GM19240 (cell line): ENCODE data around the gene C11orf98.
"Not testable (repeated sequence)": the region's sequence is repeated elsewhere in the genome, so short reads cannot be mapped to it uniquely, and the experiment has no call there.

Source experiments
- DNase-seq: peaks from one replicate; pipeline ENCODE4 v3.0.0; 2011; ENCODE audit warnings: low spot score; ENCODE audit not compliant: insufficient read length

The C11orf98 gene

GRCh38 chr11:62665075-62665598 is at the start of gene C11orf98, which contains the start of gene CSKMT:
Gene C11orf98 (minus strand): TSS chr11:62665210. CDS start chr11:62665169, 41 bp downstream.
Gene CSKMT (plus strand): TSS chr11:62665312. CDS start chr11:62665880, 568 bp downstream.
- DNase-seq: peak; percentile 88

- no peak for DNase-seq
Measured at GRCh38 chr11:62713343-62713742, 48.3 kb upstream of the C11orf98 start.

- no peak for DNase-seq
Measured at GRCh38 chr11:62712861-62713260, 47.9 kb upstream of the C11orf98 start.

- DNase-seq: no peak
Measured at GRCh38 chr11:62712276-62712812, 47.3 kb upstream of the C11orf98 start.

DNA sequence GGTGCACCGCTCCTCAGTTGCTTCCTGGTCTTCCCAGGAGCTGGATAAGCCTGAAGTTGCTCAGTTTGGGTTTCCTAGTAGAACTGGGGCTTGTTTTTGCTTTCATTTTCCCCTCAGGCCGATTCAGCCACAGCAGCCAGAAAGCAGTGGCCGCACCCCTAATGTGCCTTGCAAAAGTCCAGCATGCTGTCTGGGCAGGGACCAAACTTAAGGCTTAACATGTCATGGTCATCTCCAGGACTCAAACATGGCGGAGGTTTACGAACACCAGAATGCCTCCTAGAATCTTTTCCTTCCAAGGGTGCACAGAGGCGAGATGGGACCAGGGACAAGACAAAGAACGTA is 45.0 kb upstream of the C11orf98 start:
- DNase-seq: no peak

DNA sequence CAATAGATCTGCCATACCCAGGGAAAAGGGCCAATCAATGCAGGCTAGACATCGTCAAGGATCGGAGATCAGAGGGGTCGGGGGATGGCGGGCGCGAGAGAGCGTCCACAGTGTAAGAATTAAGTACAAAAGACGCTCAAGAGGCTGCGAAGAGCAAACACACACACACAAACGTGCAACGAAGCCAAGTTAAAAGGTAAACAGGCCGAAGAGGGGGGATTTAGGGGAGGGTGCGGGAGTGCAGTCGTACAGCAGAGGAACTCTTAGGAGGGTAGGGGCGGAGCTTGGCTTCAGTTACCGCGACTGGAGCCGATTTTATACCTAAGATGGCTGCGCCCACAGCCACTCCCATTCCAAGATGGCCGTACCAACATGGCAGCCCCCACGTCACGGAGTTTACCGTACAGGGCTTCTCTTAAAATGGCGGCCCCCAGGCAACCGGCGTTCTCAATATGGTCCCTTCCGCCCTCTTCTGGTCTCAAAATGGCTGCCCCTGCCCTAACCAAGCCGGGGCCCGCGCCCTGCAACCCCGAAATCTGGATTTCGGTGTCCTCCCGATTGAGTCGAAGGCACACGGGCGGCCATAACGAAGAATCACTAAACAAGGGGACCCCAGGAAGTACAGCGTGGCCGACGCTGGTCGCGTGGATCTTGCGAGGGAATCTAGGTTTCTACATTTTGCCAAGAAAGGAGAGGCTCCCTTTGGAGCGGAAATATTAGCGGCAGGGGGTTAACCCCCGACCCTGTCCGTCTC is 44.4 kb upstream of the C11orf98 start:
- DNase-seq: peak; percentile 85

DNA sequence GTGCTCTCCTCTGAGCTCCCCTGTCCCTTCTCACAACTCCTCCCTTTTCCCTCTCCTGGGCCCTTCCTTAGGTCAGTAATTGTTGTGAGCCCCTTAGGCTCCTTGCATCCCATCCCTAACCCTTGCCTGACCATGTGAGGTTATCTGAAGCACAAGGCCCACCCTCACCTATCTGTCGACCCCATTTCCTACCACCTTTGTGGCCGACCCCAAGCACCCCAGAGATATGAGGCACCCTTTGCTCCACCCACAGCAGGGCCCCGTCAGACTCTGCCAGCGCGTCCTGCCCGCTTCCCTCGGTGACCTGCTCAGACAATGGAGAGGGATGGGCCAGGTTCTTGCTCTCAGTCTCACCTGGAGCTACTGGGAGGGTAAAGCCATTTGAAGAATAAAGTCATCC is 43.8 kb upstream of the C11orf98 start:
- DNase-seq: no peak

- no peak for DNase-seq
Measured at GRCh38 chr11:62708392-62708791, 43.4 kb upstream of the C11orf98 start.

DNA sequence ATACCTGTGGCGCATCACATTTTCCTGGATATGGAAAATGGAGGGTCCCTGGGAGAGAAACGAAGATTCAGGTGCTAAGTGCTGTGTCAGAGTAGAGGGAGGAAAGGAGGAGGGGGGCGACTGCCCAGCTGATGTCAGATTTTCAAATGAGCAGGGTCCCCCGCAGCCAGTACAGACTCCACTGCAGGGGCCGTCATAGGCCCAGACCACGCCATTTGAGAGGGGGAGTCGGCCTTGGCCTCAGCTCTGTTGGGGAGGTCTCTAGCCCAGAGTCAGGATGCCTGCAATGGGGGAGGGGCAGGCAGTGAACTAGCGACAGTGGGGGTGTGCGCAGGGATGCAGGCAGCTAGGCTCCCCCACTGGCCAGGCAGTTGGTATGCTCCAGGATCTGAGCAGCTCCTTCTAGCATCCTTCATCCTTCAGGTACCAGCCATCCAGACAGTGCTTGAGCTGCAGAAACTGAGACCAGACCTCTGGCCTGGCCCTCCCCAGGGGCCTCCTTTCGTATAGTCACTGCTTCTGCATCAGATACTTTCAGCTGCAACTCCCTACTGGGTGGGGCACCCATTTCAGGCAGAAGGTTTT is 42.4 kb upstream of the C11orf98 start, which contains the start of the genes BSCL2 and GNG3:
TSS of gene BSCL2 (minus strand) at position 148 of the 585 bp plus-strand sequence. CDS start 229 bp downstream, outside the sequence.
TSS of gene GNG3 (plus strand) at position 400 of the 585 bp plus-strand sequence. CDS start 620 bp downstream, outside the sequence.
- DNase-seq: no peak

DNA sequence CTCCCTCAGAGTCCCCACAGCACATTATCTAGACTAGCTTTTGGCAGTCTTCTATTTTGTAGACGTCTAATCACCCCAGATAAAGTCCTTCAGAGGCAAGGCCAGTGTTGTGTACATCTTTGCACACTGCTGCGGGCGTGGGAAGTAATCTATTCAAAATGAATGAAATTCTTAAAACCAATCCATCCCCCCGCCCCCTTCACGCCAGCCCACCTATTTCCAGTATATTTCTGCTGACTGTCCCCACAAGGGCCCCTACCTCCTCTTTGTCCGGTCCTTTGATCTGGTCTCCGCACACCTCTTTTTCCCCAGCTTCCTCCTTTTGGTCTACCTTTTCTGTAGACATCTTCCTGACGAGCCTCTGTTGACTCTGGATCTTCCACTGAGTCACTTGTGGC is 41.8 kb upstream of the C11orf98 start:
- DNase-seq: no peak

- peak; percentile 72 for DNase-seq
Measured at GRCh38 chr11:62705880-62706849, 41.2 kb upstream of the C11orf98 start.

GRCh38 chr11:62705413-62705812 is 40.4 kb upstream of the C11orf98 start:
- DNase-seq: no peak

DNA sequence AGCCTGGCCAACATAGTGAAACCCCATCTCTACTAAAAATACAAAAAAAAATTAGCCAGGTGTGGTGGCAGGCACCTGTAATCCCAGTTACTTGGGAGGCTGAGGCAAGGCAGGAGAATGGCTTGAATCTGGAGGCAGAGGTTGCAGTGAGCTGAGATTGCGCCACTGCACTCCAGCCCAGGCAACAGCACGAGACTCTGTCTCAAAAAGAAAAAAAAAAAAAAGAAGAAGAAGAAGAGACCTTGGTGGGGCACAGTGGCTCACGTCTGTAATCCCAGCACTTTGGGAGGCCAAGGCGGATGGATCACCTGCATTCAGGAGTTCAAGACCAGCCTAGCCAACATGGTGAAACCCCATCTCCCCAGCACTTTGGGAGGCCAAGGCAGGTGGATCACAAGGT is 38.9 kb upstream of the C11orf98 start:
- DNase-seq: not testable (repeated sequence)

- DNase-seq: no peak
Measured at GRCh38 chr11:62702246-62702645, 37.2 kb upstream of the C11orf98 start.

DNA sequence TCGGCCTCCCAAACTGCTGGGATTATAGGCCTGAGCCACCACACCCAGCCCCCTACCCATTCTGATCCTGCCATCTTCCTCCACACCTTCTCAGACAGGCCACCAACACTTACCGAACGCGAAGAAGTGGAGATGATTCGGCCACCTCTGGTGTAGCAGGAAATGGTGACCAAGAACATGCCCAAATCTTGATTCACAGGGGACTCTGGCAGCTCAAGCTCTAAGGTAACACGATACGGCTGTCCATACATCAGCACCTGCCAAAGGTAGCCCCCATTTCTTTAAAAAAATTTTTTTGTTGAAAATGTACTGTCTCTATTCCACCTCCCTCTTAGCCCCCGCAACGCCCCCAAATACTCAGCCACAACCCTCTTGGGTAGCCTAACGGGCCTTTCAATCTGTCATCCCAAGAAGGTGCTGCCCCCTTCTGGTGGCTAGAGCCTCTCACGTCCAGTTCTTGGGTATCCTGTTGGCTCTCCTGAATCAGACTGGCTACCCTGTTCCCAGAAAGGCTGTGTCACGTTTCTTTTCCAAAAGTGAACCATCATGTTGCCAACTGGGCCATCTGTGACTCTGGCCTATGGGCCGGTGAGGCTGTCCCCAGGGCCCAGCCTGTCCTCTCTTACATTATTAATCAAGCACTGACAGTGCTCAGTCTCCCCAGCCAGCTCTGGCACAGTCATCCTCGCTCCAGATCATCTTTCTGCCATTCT is 29.6 kb upstream of the C11orf98 start:
- DNase-seq: peak; percentile 76

DNA sequence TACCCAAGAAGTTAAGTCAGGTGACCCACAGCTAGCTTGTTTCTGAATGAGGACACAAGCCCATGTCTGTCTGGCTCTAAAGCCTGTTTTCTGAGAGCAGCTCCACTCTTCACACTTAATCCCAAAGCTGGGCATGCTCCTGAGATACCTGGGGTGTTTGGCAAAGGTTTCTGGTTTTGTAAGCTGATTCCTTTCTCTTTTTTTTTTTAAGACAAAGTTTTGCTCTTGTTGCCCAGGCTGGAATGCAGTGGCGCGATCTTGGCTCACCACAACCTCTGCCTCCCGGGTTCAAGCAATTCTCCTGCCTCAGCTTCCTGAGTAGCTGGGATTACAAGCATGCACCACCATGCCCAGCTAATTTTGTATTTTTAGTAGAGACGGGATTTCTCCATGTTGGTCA is 28.6 kb upstream of the C11orf98 start:
- not testable (repeated sequence) for DNase-seq

GRCh38 chr11:62689421-62690183 is 24.6 kb upstream of the C11orf98 start, which contains the start of gene LRRN4CL:
Gene LRRN4CL (minus strand): TSS chr11:62689530. CDS start chr11:62688508, 1,022 bp downstream.
- no peak for DNase-seq

DNA sequence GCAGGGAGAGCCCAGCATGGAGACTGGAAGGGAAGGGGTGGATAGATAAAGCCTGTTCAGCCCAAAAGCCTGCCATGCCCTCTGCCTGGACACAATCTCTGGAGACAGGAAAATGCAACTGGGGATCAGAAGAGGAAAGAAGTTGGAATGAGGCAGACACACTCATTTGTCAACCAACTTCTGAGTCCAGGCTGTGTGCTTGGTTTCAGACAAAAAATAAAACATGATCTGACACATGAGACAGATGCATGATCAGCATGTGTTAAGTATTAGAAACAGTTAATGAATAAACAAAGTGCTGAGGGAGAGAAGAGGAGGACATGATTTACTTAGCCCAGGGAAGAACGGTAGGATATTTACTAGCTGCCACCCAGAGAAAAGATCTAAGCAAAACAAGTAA is 23.5 kb upstream of the C11orf98 start:
- no peak for DNase-seq
